Skeletal muscle tissue (tissue), 4 donors: Measurements from ENCODE around the gene DAPP1. TPM values are rescaled to one million over a fixed set of nuclear protein-coding genes. Genes with fewer than 3 reads are reported as not detected.
"Not testable (repeated sequence)": the region's sequence is repeated elsewhere in the genome, so short reads cannot be mapped to it uniquely, and the experiment has no call there.

ENCODE experiments used
- H3K27ac ChIP-seq: one replicate; pipeline ENCODE4 v1.7.0; 2013; ENCODE audit warnings: mild to moderate bottlenecking, low read depth, low read length, inconsistent platforms
- H3K27me3 ChIP-seq, 3 donors: one replicate each; pipeline ENCODE4 v1.7.0; 2013; ENCODE audit warnings: low read length in 3 of 3; ENCODE audit not compliant: control insufficient read depth in 3 of 3, insufficient read depth in 3 of 3
- H3K36me3 ChIP-seq, 3 donors: one replicate each; pipeline ENCODE4 v1.7.0; 2013; ENCODE audit warnings: low read length in 3 of 3; ENCODE audit not compliant: control insufficient read depth in 3 of 3, insufficient read depth in 3 of 3
- H3K4me1 ChIP-seq, 3 donors: one replicate each; pipeline ENCODE4 v1.7.0; 2013; ENCODE audit warnings: low read length in 3 of 3, mild to moderate bottlenecking in 3 of 3; ENCODE audit not compliant: control insufficient read depth in 3 of 3, insufficient read depth in 3 of 3
- H3K4me3 ChIP-seq, 3 donors: one replicate each; pipeline ENCODE4 v1.7.0; 2013; ENCODE audit warnings: low read length in 3 of 3
- H3K9ac ChIP-seq, 3 donors: one replicate each; pipeline ENCODE4 v1.7.0; 2013; ENCODE audit warnings: low read length in 3 of 3, mild to moderate bottlenecking in 3 of 3, moderate library complexity in 2 of 3, low read depth in 1 of 3
- H3K9me3 ChIP-seq, 3 donors: one replicate each; pipeline ENCODE4 v1.7.0; 2013; ENCODE audit warnings: low read length in 3 of 3; ENCODE audit not compliant: control insufficient read depth in 3 of 3
- total RNA-seq: library from RNA; depleted of rRNA; stranded (reverse); fragments of >200 nt; gene quantifications from one replicate; pipeline ENCODE4 v1.2.3, GENCODE V29; 2014
- donor health status: Osteomylitis.

The DAPP1 gene
- total RNA-seq, 1 donor from 2014 or later: 1.6 TPM

GRCh38 chr4:99822734-99823133, 6.1 kb downstream of the DAPP1 start:
- H3K27ac ChIP-seq: no peak overlapping the region
- H3K9ac ChIP-seq: no peak overlapping the region
- H3K27me3 ChIP-seq: no peaks in the 10 kb centered on the region
- H3K4me3 ChIP-seq: no peak overlapping the region
- H3K9me3 ChIP-seq: no peaks in the 10 kb centered on the region
- no peaks in the 10 kb centered on the region for H3K4me1 ChIP-seq
- H3K36me3 ChIP-seq: no peaks in the 10 kb centered on the region

GRCh38 chr4:99824070-99824599, 7.5 kb downstream of the DAPP1 start:
- Histone ChIP-seq H3K27me3 (no peaks in the 10 kb centered on the region), H3K4me1 (no peaks in the 10 kb centered on the region), H3K9me3 (no peaks in the 10 kb centered on the region), H3K4me3 (no peak overlapping the region), H3K27ac (no peak overlapping the region), H3K36me3 (no peaks in the 10 kb centered on the region), H3K9ac (no peak overlapping the region)

- no peak overlapping the region for H3K27ac ChIP-seq
- no peaks in the 10 kb centered on the region for H3K4me1 ChIP-seq
- no peaks in the 10 kb centered on the region for H3K27me3 ChIP-seq
- H3K36me3 ChIP-seq: no peaks in the 10 kb centered on the region
- H3K9ac ChIP-seq: no peak overlapping the region
- no peak overlapping the region for H3K4me3 ChIP-seq
- no peaks in the 10 kb centered on the region for H3K9me3 ChIP-seq
Observed at GRCh38 chr4:99825272-99825671, 8.6 kb downstream of the DAPP1 start.

- no peaks in the 10 kb centered on the region for H3K4me1 ChIP-seq
- no peak overlapping the region for H3K27ac ChIP-seq
- no peak overlapping the region for H3K9ac ChIP-seq
- H3K4me3 ChIP-seq: no peak overlapping the region
- H3K9me3 ChIP-seq: no peaks in the 10 kb centered on the region
- H3K36me3 ChIP-seq: no peaks in the 10 kb centered on the region
- H3K27me3 ChIP-seq: no peaks in the 10 kb centered on the region
Observed at GRCh38 chr4:99826016-99826415, 9.4 kb downstream of the DAPP1 start.

DNA sequence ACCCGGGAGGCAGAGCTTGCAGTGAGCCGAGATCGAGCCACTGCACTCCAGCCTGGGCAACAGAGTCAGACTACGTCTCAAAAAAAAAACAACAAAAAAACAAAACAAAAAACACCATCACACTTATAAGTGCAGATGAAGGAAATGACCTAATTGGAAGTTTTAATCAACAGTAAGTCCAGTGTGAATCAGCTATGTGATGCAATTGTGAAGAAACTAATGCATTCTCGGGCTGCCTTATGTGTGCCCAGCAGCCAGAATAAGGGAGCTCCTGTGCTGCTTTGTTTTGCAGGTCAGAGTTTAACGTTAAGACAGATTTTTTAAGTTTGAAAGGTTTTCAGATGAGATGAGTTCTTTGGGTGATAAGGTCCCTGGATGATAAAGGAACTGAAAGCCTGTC, 10.8 kb downstream of the DAPP1 start:
- Histone ChIP-seq H3K9ac (no peak overlapping the region), H3K36me3 (no peaks in the 10 kb centered on the region), H3K4me1 (no peaks in the 10 kb centered on the region), H3K4me3 (no peak overlapping the region), H3K27me3 (no peaks in the 10 kb centered on the region), H3K9me3 (no peaks in the 10 kb centered on the region), H3K27ac (no peak overlapping the region)

DNA sequence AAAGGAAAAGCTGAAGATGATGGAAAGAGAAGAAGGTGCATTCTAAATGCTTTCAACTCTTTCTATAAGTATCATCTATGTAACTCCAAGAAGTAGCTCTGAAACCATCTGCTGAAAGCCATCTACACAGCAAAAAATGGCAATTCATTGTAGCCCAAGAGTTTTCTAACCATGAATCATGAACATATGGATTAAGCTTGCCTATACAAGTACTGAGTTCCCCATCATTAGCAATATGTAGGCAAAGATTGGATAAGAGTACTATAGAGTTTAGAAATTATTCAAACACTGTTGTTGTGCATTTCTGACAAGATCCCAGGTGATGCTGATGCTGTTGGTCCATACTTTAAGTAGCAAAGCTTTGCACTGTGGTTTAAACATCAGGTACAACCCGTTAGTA, 11.2 kb downstream of the DAPP1 start:
- H3K36me3 ChIP-seq: no peaks in the 10 kb centered on the region
- no peak overlapping the region for H3K4me3 ChIP-seq
- H3K27me3 ChIP-seq: no peaks in the 10 kb centered on the region
- no peaks in the 10 kb centered on the region for H3K4me1 ChIP-seq
- H3K9ac ChIP-seq: no peak overlapping the region
- no peaks in the 10 kb centered on the region for H3K9me3 ChIP-seq
- H3K27ac ChIP-seq: no peak overlapping the region

GRCh38 chr4:99828477-99828876, 11.8 kb downstream of the DAPP1 start:
- Histone ChIP-seq H3K27me3 (no peaks in the 10 kb centered on the region), H3K9ac (no peak overlapping the region), H3K4me1 (no peaks in the 10 kb centered on the region), H3K27ac (no peak overlapping the region), H3K36me3 (no peaks in the 10 kb centered on the region), H3K4me3 (no peak overlapping the region), H3K9me3 (no peaks in the 10 kb centered on the region)

DNA sequence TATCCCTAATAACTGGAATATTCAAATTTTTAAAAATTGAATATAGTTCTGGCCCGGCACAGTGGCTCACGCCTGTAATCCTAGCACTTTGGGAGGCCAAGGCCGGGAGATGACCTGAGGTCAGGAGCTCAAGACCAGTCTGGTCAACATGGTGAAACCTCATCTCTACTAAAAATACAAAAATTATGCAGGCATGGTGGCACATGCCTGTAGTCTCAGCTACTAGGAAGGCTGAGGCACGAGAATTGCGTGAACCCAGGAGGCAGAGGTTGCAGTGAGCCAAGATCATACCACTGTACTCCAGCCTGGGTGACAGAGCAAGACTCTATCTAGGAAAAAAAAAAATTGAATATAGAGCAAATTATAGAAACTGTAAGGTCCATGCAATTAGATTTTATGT, 13.4 kb downstream of the DAPP1 start:
- H3K27me3 ChIP-seq, H3K4me1 ChIP-seq, H3K9me3 ChIP-seq, H3K9ac ChIP-seq, H3K36me3 ChIP-seq, H3K27ac ChIP-seq, H3K4me3 ChIP-seq: not testable (repeated sequence)

DNA sequence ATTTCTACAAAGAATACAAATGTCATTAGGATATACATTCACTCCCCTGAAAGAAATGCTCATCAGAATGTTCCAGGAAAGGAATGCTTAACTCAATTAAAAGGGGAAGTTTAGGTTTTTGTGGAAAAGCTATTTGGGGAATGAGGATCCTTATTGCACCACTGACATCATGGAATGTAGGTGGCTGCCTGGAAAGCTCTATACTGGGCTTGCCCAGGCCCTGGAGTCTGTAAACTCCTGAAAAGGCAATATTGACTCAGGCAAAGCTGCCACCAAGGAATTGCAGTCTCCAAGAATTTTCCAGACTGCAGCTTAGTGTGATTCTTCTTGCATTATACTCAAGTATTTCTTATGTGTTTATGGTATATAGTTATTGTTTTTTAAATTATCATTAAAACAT, 15.7 kb downstream of the DAPP1 start:
- Histone ChIP-seq H3K36me3 (no peaks in the 10 kb centered on the region), H3K27ac (no peak overlapping the region), H3K4me3 (no peak overlapping the region), H3K9me3 (no peaks in the 10 kb centered on the region), H3K9ac (no peak overlapping the region), H3K27me3 (no peaks in the 10 kb centered on the region), H3K4me1 (no peaks in the 10 kb centered on the region)

- Histone ChIP-seq H3K9me3 (no peaks in the 10 kb centered on the region), H3K27me3 (no peaks in the 10 kb centered on the region), H3K9ac (no peak overlapping the region), H3K36me3 (no peaks in the 10 kb centered on the region), H3K27ac (no peak overlapping the region), H3K4me3 (no peak overlapping the region), H3K4me1 (no peaks in the 10 kb centered on the region)
Observed at GRCh38 chr4:99832758-99833157, 16.1 kb downstream of the DAPP1 start.

DNA sequence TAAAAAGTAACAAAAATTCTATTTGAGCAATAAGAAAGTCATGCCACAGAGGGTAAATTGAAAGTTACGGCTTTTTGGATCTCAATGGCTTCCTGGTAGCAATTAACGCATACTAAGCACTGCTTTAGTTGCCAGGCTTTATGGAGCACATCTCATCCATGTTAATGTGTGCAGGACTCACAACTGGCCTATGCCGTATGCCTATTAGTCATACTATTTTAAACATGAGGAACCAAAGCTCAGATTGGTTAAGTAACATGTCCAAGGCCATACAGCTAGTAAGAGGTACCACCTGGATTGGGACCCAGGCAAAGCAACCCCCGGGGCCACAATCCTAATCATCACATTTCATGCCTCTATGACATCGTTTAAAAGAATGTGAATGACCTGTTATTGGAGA, 17.1 kb downstream of the DAPP1 start:
- H3K9me3 ChIP-seq: no peaks in the 10 kb centered on the region
- H3K27me3 ChIP-seq: no peaks in the 10 kb centered on the region
- H3K4me3 ChIP-seq: no peak overlapping the region
- H3K27ac ChIP-seq: no peak overlapping the region
- H3K36me3 ChIP-seq: no peaks in the 10 kb centered on the region
- no peak overlapping the region for H3K9ac ChIP-seq
- no peaks in the 10 kb centered on the region for H3K4me1 ChIP-seq
